Raji (cell line): ENCODE results near the gene NTSR1.

Source experiments
- POLR2A ChIP-seq: IDR thresholded peaks from 2 replicates; pipeline ENCODE4 v1.6.1; 2011; ENCODE audit warnings: low read depth, low read length, control low read depth; ENCODE audit not compliant: insufficient read depth

The NTSR1 gene

DNA sequence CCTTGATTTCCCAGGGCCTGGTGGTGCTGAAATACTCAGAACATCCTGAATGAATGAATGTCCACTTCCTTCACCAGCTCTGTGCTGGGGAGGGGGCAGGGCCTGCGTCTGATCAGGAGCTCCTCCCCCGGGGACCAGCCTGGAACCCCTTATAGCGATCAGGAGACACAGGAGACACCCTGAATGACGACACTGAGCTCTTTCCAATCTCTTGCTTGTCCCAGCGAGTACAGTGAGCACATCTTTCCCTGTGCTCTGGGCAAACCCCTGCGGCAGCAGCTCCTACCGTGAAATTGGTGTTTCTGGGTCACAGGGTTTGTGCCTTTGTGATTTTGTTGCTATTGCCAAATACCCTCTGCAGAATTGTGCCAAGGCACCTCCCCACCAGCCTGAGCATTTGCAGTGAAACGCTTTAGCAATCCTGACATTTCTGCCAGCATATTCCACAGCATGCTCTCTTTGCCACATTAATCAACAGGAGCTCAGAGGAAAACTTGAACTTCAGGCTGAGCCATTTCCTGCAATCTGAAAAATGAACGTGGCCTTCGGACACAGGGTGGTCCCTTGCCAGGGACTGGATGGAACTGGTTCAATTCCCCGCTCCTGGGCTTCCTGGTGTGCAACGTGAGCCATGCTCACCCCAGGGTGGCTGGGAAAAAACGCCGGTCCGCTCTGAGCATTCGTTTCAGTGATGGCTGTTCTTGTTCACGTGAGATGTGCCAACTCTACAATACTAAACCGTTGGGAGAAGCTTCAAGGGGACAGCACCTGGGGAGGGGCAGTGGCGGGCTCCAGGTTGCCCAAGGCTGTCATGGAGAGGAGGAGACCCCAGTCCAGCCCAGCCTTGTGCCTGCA is 64.6 kb downstream of the NTSR1 start:
- no peak for TF ChIP-seq POLR2A

DNA sequence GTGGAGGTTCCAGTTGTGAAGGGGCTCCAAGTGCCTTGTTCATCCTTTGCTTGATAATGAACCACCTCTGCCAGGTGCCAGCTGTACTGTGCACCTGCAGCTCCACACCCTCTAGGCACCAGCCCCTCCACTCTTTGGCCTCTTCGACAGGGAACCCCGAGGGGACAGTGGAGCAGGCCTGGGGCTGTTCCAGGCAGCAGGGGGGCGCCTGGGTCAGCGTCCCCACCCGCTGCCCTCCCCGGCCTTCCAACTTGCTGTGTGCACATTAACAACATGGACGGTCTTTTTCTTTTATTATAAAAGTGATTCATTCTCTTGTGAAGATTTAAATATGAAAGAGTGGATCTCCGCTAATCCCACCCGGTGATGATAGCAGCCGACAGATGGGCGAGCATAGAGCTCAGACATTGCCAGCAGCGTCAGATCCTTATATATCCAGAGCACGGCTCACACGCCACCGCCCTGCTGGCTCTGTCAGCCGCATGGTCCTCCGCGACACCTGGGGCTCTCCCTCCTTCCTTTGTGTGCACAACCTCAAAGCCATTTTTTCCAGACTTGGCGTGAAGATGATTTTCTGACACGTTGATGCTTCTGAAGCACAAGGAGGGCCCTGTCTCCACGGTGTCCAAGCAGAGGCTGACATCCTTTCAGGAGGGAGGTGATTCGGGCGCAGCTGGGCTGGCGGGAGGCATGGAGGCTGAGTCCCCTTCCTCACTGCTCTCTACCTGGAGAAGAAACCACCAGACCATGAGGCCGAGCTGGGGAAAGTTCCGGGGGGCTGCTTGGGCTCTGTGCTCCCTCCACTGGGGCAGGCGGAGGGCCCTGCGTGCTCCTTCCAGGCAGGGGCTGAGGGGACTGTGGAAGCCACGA is 65.4 kb downstream of the NTSR1 start:
- no peak for TF ChIP-seq POLR2A

- no peak for TF ChIP-seq POLR2A
These were observed 66.1 kb downstream of the NTSR1 start for GRCh38 chr20:62774762-62775161.

DNA sequence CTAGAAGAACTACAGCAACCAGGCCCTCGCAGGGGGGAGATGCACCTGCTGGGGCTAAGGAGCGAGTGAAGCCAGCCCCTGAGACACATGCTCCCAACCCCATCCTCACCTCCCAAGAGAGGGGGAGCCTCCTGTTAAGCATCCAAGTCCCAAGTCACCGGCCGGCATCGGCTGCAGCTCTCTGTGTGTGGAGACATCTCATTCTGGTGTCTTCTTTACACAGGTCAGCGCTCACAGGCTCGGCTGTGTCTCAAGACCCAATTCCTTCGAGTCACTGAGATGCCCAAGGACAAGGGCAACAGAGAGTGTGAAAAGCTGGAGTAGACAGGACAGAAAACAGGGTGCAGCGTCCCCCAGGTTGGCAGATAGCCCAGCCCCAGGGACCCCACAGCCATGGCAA is 66.6 kb downstream of the NTSR1 start:
- no peak for TF ChIP-seq POLR2A

DNA sequence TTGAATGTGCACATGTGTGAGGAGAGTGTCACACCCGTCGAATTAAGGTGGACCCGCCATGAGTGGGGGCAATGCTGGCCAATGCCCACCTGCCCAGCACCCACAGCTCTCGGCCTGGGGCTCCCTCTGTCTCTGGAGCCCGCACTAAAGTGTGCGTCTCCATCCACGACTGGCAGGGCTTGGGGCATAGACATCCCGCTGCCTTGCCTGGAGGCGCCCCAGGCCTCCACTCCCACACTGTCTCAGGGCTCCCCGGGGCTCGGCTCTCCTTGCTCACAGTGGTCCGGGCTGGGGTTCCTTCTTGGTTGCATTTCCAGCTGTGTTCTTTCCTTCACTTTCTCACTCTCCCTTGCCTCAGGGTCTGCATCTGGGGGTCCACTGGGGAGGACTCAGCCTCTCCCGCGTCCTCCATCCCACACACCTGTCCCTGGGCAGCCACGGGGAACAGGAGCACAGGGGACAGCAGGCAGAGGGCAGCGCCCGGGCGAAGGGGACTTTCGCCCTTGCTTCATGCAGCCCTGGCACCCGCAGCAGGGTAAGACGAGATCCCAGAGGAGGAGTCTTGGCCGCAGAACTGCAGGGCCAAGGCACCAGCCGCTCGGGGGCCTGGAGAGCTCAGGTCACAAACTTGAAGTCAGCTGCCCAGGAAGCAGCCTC is 67.5 kb downstream of the NTSR1 start:
- TF ChIP-seq POLR2A = no peak

DNA sequence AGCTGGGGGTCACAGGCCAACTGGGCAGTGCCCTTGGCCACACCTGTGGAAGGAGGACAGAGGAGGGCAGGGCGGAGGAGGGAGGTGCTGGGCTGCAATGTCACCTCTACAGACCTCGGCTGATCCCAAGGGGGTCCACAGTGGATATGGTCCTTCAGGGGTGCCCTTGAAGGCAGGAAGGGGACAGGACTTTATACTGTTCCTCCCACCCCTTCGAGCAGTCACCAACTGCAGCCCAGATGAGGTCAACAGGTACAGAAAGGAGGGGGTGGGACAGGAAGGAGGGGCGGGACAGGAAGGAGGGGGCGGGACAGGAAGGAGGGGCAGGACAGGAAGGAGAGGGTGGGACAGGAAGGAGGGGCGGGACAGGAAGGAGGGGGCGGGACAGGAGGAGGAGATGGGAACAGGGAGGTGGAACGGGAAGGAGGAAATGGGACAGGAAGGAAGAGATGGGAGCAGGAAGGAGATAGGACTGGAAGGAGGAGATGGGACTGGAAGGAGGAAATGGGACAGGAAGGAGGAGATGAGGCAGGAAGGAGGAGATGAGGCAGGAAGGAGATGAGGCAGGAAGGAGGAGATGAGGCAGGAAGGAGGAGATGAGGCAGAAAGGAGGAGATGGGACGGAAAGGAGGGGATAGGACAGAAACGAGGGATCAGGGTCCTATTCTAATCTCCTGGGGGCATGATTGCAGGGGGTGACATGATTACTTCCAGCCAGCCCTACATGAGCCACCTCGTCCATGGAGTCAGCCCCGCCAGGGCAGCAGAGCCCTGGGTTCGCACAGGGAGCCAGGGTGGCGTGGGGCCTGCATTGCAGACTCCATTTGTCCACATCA is 68.3 kb downstream of the NTSR1 start:
- TF ChIP-seq POLR2A = peak; percentile 81

DNA sequence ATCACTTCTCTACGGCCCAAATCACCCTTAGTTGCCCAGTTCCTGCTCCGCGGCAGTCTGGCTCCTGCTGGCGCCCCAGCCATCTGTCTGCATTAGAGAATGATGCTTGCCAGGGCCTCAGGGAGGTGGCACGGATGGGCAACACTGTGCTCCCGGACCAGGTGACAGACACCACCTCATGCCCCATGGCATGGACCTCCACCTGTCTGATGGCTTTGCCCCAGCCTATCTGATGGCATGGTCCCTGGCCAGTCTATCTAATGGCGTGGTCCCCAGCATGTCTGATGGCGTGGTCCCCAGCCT is 68.8 kb downstream of the NTSR1 start:
- TF ChIP-seq POLR2A = no peak

DNA sequence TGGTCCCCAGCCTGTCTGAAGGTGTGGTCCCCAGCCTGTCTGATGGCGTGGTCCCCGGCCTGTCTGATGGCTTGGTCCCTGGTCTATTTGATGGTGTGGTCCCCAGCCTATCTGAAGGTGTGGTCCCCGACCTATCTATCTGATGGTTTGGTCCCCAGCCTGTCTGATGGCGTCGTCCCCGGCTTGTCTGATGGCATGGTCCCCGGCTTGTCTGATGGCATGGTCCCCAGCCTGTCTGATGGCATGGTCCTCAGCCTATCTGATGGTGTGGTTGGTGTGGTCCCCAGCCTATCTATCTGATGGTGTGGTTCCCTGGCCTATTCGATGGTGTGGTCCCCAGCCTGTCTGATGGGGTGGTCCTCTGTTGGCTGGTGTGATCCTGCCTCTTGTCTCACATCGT is 69.4 kb downstream of the NTSR1 start:
- TF ChIP-seq POLR2A = no peak; the same call in 1 of the 2 replicates

DNA sequence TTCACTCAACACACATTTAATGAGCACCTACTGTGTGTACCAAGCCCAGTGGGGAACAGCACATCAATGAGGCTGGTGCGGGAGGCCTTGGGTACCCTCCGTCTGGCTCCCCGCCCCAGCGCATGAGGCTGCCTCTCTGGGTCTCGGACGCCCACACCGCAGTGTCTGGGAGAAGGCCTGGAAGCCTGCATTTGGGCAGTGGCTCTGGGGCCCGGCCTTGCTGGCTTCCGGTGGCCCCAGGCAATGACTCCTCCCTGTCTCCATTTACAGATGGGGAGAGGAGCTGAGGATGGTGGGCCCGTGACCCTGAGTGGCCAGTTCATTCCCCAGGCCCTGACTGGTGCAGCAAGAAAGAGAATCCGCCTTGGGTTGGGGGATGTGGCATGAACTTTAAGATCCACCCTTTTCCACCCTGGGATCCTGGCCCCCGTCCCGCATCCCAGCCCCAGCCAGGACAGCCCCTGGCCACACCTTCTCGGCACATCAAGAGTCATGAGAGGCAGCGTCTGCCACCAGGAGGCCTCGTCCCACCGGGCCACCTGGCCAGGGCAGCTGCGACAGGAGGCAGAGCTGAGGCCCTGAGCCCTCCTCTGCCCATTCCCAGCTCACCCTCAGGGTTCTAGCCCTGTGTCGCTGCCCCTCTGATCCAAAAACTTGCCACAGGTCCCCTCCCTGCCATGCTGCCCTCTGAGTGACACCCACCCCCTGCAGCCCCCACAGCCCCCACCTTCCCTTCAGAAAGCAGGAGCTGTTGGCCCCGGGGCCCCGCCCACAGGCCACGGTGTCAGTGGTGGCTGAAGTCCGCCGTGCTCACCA is 70.2 kb downstream of the NTSR1 start:
- no peak for TF ChIP-seq POLR2A

DNA sequence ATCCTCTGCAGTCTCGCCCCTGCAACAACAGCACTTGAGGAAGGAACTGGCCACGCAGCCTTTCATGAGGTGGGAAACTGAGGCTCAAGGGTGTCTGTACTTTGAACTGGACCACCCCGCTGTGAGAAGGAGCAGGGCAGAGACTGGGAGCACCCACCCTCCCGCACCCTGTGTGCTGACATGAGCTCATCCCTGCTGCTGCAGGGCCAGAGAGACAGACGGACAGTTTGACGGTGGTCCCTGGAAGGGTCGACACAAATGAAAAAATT is 70.7 kb downstream of the NTSR1 start:
- no peak for TF ChIP-seq POLR2A

GRCh38 chr20:62780204-62780603 is 71.6 kb downstream of the NTSR1 start:
- no peak for TF ChIP-seq POLR2A

DNA sequence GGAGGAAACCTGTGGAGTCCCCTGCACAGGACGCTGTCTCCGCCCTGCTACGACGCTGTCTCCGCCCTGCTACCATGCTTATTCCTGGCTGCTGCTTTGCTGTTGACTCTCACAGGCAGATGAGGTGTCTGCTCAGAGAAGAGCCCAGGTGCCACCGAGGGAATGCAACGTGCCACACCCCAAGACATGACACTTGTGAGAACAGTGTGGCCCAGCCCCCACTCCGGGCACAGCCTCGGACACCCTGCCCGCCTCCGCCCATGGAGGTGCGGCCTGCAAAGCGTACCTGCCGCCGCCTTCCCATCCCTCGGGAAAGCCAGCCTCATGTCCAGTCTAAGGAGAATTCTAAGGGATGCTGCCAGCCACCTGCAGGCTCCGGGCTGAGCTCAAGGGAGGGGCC is 72.1 kb downstream of the NTSR1 start:
- no peak for TF ChIP-seq POLR2A

DNA sequence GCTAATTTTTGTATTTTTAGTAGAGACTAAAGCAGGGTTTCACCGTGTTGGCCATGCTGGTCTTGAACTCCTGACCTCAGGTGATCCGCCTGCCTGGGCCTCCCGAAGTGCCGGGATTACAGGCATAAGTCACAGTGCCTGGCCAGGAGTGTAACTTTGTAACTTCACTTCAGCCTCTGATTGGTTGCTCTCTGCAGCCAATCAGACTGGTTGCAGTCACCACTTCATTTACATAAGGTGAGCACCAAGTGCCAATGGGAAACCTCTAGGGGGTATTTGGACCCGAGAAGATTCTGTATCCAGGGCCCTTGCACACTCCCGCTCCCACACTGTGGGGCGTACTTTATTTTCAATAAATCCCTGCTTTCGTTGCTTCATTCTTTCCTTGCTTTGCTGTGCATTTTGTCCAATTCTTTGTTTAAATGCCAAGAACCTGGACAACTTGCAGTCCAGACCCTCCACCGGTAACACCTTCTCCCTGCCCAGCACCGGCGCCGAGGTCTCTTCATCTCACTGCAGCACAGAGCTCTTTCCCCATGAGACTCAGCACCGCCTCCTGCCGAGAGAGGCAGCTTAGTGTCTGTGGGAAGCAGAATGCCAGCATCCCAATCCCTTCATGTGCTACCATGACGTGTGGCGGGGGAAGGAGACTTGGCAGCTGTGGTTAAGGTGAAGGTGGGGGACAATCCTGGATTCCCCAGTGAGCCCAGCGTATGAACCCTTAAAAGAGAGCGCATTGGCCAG is 73.7 kb downstream of the NTSR1 start:
- TF ChIP-seq POLR2A = no peak

GRCh38 chr20:62782893-62783278 is 74.2 kb downstream of the NTSR1 start:
- TF ChIP-seq POLR2A = no peak
